HT-29 (cell line): ENCODE data around the gene CKMT1B. TPM values are rescaled to one million over a fixed set of nuclear protein-coding genes. Genes with fewer than 3 reads are reported as not detected.
"Not testable (repeated sequence)": the region's sequence is repeated elsewhere in the genome, so short reads cannot be mapped to it uniquely, and the experiment has no call there.

Experiments
- DNase-seq: peaks from one replicate; pipeline ENCODE4 v3.0.0-alpha.2; 2015; ENCODE audit warnings: low spot score
- small RNA-seq: library from RNA; depleted of rRNA; stranded (forward); fragments of <200 nt; gene quantifications from one replicate; pipeline ENCODE3, GENCODE V24; 2014
- total RNA-seq: library from RNA; depleted of rRNA; stranded (reverse); fragments of >200 nt; shearing (Covaris generic); gene quantifications from 2 replicates; pipeline ENCODE4 v1.2.3, GENCODE V29; 2014; rRNA removed

Gene CKMT1B
- total RNA-seq, 1 experiment from 2014 or later = 2.6 TPM

GRCh38 chr15:43638464-43639204, 44.8 kb downstream of the CKMT1B start:
- DNase-seq = not testable (repeated sequence)

Small RNA genes within 50 kb of the gene (small RNA-seq; reads per million reads assigned to genes)
- not detected for gene PDIA3P2
- gene RNU6-554P = not detected
- not detected for gene RNU6-610P

Other genes with a start within 250 kb of the CKMT1B start
- 42.2 and 48.7 TPM in 2 replicates for gene ZSCAN29, start 223.0 kb upstream of the CKMT1B start, total RNA-seq
- gene TUBGCP4, start 222.9 kb upstream of the CKMT1B start, total RNA-seq = 35.7 and 37.6 TPM in 2 replicates
- 38.1 and 39.4 TPM in 2 replicates for gene TP53BP1, start 100.9 kb upstream of the CKMT1B start, total RNA-seq
- 0.46 and 0.50 TPM in 2 replicates for gene MAP1A, start 76.4 kb upstream of the CKMT1B start, total RNA-seq
- gene PPIP5K1, start 3.8 kb upstream of the CKMT1B start, total RNA-seq = 51.8 and 62.5 TPM in 2 replicates
- gene STRC, start 24.8 kb downstream of the CKMT1B start, total RNA-seq = 0.18 TPM in 1 of 2 replicates, not detected in the other
- gene CATSPER2, start 54.8 kb downstream of the CKMT1B start, total RNA-seq = 2.9 and 5.0 TPM in 2 replicates
- 1.9 and 2.7 TPM in 2 replicates for gene CKMT1A, start 99.8 kb downstream of the CKMT1B start, total RNA-seq
- gene PDIA3, start 152.4 kb downstream of the CKMT1B start, total RNA-seq = 560 and 640 TPM in 2 replicates
- 94.9 and 101 TPM in 2 replicates for gene ELL3, start 182.9 kb downstream of the CKMT1B start, total RNA-seq
- 758 and 789 TPM in 2 replicates for gene SERF2, start 198.3 kb downstream of the CKMT1B start, total RNA-seq
- gene SERINC4, start 206.2 kb downstream of the CKMT1B start, total RNA-seq = not detected in 2 replicates
- 16.9 and 18.8 TPM in 2 replicates for gene HYPK, start 206.6 kb downstream of the CKMT1B start, total RNA-seq
- 10.9 TPM in 2 replicates for gene MFAP1, start 230.7 kb downstream of the CKMT1B start, total RNA-seq
- 11.5 and 12.7 TPM in 2 replicates for gene WDR76, start 233.0 kb downstream of the CKMT1B start, total RNA-seq